Transverse colon (tissue), 4 donors: Measurements from ENCODE around the gene MPPED1. TPM values are rescaled to one million over a fixed set of nuclear protein-coding genes. Genes with fewer than 3 reads are reported as not detected.

Experiments used
- DNase-seq: peaks from one replicate; pipeline ENCODE4 v3.0.0-alpha.2; 2019
- H3K27ac ChIP-seq, 4 donors: fragments of 200-600 bp; sonication (generic); 2 replicates each; pipeline ENCODE4 v1.5.1; 2016 to 2018; ENCODE audit warnings: inconsistent platforms in 4 of 4
- H3K27me3 ChIP-seq: fragments of 200-600 bp; sonication (generic); 2 replicates; pipeline ENCODE4 v1.5.1; 2017; ENCODE audit warnings: inconsistent platforms
- H3K36me3 ChIP-seq, 4 donors: fragments of 200-600 bp; sonication (generic); 2 replicates each; pipeline ENCODE4 v1.5.1; 2017 to 2019; ENCODE audit warnings: inconsistent platforms in 4 of 4
- H3K4me1 ChIP-seq, 4 donors: fragments of 200-600 bp; sonication (generic); 2 replicates each; pipeline ENCODE4 v1.5.1; 2017 to 2020; ENCODE audit warnings: inconsistent platforms in 4 of 4
- H3K4me3 ChIP-seq, 4 donors: fragments of 200-600 bp; sonication (generic); 1 replicate in 1 of 4; 2 replicates in 3 of 4; pipeline versions ENCODE4 v1.5.1 to v1.6.1; 2017 to 2019; ENCODE audit warnings: inconsistent platforms in 4 of 4
- H3K9me3 ChIP-seq, 2 donors: fragments of 200-600 bp; sonication (generic); 2 replicates each; pipeline ENCODE4 v1.5.1; 2017 to 2019; ENCODE audit warnings: inconsistent platforms in 2 of 2
- EP300 ChIP-seq: sonication (generic); formaldehyde crosslinking; IDR thresholded peaks from one replicate; pipeline ENCODE4 v1.6.1; 2017; ENCODE audit warnings: antibody characterized with exemption, low read depth
- POLR2A ChIP-seq: fragments of 450-650 bp; IDR thresholded peaks from one replicate; pipeline ENCODE4 v1.6.1; 2016; ENCODE audit warnings: antibody characterized with exemption, mild to moderate bottlenecking, moderate library complexity
- POLR2AphosphoS5 ChIP-seq, 3 donors: sonication (generic); formaldehyde crosslinking; IDR thresholded peaks; one replicate each; pipeline ENCODE4 v1.6.1; 2016; ENCODE audit warnings: antibody characterized with exemption in 3 of 3
- WGBS, 2 donors: methylation state at CpG; one replicate each; pipeline ENCODE4 v1.1.5; 2018; ENCODE audit warnings: low coverage in 1 of 2; 5-methylcytosine and 5-hydroxymethylcytosine counted together
- in situ Hi-C, 4 donors: fragments of 200-750 bp; cut with MboI; loops; one replicate each; pipeline versions ENCODE4 v1.15.0 to v1.15.1; 2017; ENCODE audit warnings: low sequenced_read_pairs in 3 of 4, low pct_ligation_motif_present in 1 of 4, low pct_unique_long_range_greater_than_20kb in 1 of 4
- intact Hi-C: fragments of 100-400 bp; cut with DNase I; formaldehyde crosslinking; loops from one replicate; pipeline ENCODE4 v1.15.1; 2023; ENCODE audit warnings: low total_unique reads
- total RNA-seq, 4 donors: library from RNA; depleted of rRNA; stranded (reverse); fragments of >200 nt; gene quantifications; one replicate each; pipeline ENCODE4 v1.1.0, GENCODE V29; 2016
- TF ChIP-seq, protein P1 (sequence below), 5 experiments: fragments of 200-600 bp in 3 of 5; fragments of 450-650 bp in 2 of 5; sonication (generic) in 3 of 5; IDR thresholded peaks; 1 replicate in 2 of 5; 2 replicates in 3 of 5; pipeline ENCODE4 v1.5.1; 2016 to 2017; ENCODE audit warnings: antibody characterized with exemption in 5 of 5, inconsistent platforms in 3 of 5, mild to moderate bottlenecking in 2 of 5, moderate library complexity in 1 of 5

The MPPED1 gene
- total RNA-seq, 4 donors from 2014 or later, result not detected

DNA sequence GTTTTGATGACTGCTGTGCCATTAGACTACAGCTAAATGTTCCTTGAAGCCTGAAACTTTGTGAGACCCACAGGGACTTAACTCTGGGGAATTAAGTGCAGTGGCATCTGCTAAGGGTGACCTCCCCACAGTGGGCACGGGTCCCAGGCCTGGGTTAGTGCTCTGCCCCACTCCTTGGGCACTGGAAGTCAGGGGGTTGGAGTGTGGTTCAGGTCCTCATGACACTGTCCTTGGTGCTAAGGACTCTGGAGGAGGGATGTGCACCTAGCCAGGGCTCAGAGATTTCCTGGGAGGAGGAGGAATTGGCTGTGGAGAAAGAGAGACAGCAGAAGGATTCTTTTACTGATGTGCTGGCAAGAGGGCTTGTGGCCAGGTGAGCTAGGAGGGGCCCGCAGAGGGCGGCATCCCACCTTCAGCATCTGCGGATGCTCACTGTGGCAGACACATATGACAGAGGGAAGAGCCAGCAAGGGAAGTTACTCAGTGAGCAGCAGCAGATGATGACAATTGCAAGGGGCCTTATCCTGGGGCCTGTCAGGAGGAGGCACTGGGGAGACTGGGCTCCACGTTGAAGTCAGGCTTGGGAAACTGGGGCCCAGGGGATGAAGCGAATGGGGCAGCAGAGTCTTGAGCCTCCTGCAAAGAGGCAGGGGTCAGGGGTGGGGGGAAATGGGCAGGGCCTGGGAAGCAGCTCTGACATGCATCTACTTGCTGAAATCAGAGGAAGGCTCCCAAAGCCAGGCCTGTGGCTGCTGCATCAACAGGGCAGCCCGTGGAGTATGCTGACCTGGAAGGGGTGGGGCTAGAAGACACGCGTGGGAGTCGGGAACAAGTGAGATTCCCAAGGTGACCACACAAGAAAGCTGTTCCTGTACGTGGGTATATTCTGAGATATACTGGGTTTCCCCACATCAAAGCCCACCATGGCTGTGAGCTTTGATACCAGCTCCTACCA is 144.0 kb downstream of the MPPED1 start:
- WGBS, 2 donors, result 55 to 72% methylated on average over 4 to 11 of the region's 11 CpGs
- Histone ChIP-seq H3K27me3 (no peaks in the 10 kb centered on the region), H3K4me3 (no peak overlapping the region), H3K4me1 (no peaks in the 10 kb centered on the region), H3K27ac (no peak overlapping the region), H3K9me3 (no peaks in the 10 kb centered on the region), H3K36me3 (no peaks in the 10 kb centered on the region)
- in situ Hi-C loops, result no loop called here
- intact Hi-C loops, result no loop called here
- TF ChIP-seq, protein P1, sequence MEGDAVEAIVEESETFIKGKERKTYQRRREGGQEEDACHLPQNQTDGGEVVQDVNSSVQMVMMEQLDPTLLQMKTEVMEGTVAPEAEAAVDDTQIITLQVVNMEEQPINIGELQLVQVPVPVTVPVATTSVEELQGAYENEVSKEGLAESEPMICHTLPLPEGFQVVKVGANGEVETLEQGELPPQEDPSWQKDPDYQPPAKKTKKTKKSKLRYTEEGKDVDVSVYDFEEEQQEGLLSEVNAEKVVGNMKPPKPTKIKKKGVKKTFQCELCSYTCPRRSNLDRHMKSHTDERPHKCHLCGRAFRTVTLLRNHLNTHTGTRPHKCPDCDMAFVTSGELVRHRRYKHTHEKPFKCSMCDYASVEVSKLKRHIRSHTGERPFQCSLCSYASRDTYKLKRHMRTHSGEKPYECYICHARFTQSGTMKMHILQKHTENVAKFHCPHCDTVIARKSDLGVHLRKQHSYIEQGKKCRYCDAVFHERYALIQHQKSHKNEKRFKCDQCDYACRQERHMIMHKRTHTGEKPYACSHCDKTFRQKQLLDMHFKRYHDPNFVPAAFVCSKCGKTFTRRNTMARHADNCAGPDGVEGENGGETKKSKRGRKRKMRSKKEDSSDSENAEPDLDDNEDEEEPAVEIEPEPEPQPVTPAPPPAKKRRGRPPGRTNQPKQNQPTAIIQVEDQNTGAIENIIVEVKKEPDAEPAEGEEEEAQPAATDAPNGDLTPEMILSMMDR (IDR thresholded peaks at IDR 0.05), result no peak
- TF ChIP-seq EP300 (no peak), POLR2A (no peak), POLR2AphosphoS5 (IDR thresholded peaks at IDR 0.05) (no peak)
- no peak for DNase-seq

Other genes with a start within 250 kb of the MPPED1 start
- gene TTLL12, start 224.9 kb upstream of the MPPED1 start, total RNA-seq, result 100 to 1,000 TPM in 3 of 4 donors, 10 to 100 TPM in 1; 88.1 to 171 (median 161) TPM
- 1 to 10 TPM in 3 of 4 donors, under 1 TPM in 1; 0.68 to 6.4 (median 1.7) TPM for gene SCUBE1, start 68.6 kb upstream of the MPPED1 start, total RNA-seq